Activated CD8-positive, alpha-beta T cell treated with anti-CD3 and anti-CD28 coated beads, Interleukin-2, amount 10 ng/mL, durations not matched to agents 7 days and 5 days (primary cell): ENCODE measurements around the gene TMEM43. TPM values are rescaled to one million over a fixed set of nuclear protein-coding genes. Genes with fewer than 3 reads are reported as not detected.
"Not testable (repeated sequence)": the region's sequence is repeated elsewhere in the genome, so short reads cannot be mapped to it uniquely, and the experiment has no call there.

Source experiments
- ATAC-seq: fragments of 150-1000 bp; cut with Tn5 transposase; one replicate; pipeline ENCODE4 v1.10.0; 2021; ENCODE audit warnings: moderate library complexity
- CTCF ChIA-PET: fragments of 350-600 bp; sonication (Branson Sonifier 250); formaldehyde crosslinking; loops from one replicate; lab custom pipeline; 2021; ENCODE audit warnings: antibody characterized with exemption; lab: Charles Lee
- POLR2A ChIA-PET: fragments of 350-600 bp; sonication (Branson Sonifier 250); formaldehyde crosslinking; loops from one replicate; lab custom pipeline; 2021; ENCODE audit warnings: antibody characterized with exemption; lab: Charles Lee
- DNase-seq: peaks from one replicate; pipeline ENCODE4 v3.0.0-alpha.2; 2020
- H3K27ac Mint-ChIP-seq: one replicate; pipeline ENCODE4 v1.8.0; 2021; ENCODE audit warnings: mild to moderate bottlenecking, mixed read lengths
- H3K27me3 Mint-ChIP-seq: one replicate; pipeline ENCODE4 v1.8.0; 2021; ENCODE audit warnings: low read depth, mixed read lengths
- H3K36me3 Mint-ChIP-seq: one replicate; pipeline ENCODE4 v1.8.0; 2021; ENCODE audit warnings: low read depth, mixed read lengths
- H3K4me1 Mint-ChIP-seq: one replicate; pipeline ENCODE4 v1.8.0; 2021; ENCODE audit warnings: low read depth, mixed read lengths
- H3K4me3 Mint-ChIP-seq: one replicate; pipeline ENCODE4 v1.8.0; 2021; ENCODE audit warnings: mild to moderate bottlenecking, mixed read lengths
- H3K9me3 Mint-ChIP-seq: one replicate; pipeline ENCODE4 v1.8.0; 2022; ENCODE audit warnings: mixed read lengths; ENCODE audit not compliant: insufficient read depth
- total RNA-seq, 2 experiments: library from RNA; stranded (reverse); gene quantifications; one replicate each; pipeline ENCODE4 v1.2.3, GENCODE V29; 2021

The TMEM43 gene, protein sequence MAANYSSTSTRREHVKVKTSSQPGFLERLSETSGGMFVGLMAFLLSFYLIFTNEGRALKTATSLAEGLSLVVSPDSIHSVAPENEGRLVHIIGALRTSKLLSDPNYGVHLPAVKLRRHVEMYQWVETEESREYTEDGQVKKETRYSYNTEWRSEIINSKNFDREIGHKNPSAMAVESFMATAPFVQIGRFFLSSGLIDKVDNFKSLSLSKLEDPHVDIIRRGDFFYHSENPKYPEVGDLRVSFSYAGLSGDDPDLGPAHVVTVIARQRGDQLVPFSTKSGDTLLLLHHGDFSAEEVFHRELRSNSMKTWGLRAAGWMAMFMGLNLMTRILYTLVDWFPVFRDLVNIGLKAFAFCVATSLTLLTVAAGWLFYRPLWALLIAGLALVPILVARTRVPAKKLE
- total RNA-seq = 10 to 100 TPM; 27.9 to 28.8 TPM

DNA sequence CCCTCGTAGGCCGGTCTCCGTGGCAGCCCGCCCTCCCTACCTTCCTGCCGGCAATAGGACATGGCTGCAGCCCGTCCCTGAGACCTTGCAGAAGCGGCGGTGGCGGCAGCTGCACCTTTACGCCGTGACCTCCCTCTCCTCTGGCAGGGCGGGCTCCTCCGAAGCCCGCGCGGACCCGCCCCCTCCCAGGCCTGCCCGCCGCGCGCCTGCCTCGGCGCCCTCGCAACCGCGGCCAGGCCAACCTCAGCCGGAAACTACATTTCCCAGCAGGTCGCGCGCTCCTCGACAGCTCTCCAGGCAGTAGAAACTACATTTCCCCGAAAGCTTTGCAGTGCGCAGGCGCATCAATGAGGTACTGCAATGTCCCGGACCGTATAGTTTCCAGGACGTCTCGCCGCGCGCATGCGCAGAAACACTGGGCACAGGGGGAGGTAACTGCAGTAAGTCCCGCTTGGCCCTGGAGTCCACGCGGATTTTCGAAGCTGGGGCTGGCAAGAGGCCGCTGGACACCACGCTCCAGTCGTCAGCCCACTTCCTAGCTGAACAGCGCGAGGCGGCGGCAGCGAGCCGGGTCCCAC is at the start of gene TMEM43, which contains the start of gene CHCHD4:
Gene TMEM43 (plus strand): TSS at position 438 of the 578 bp plus-strand sequence. CDS start 142 bp downstream, outside the sequence.
Gene CHCHD4 (minus strand): TSS at position 256 of the 578 bp plus-strand sequence. CDS start 194 bp downstream, at position 62.
- POLR2A ChIA-PET = interaction anchor here (1.0 to 4.1 kb wide), 10 partner anchors 9 to 306 kb away, joined by 3 to 60 read pairs (median 6); partner anchors contain the start of genes LSM3, SLC6A6 and XPC
- no peaks in the 10 kb centered on the region for H3K27me3 Mint-ChIP-seq
- H3K27ac Mint-ChIP-seq = peak within 1 kb of the TSS; percentile 90
- peak within 1 kb of the TSS; percentile 93 for H3K4me3 Mint-ChIP-seq
- no peaks in the 10 kb centered on the region for H3K9me3 Mint-ChIP-seq
- H3K4me1 Mint-ChIP-seq = peaks cover 61% of the 10 kb centered on the region
- ATAC-seq (peak; percentile 90), DNase-seq (peak; percentile 99)
- H3K36me3 Mint-ChIP-seq = peaks cover 47% of the 10 kb centered on the region
- CTCF ChIA-PET = interaction anchor here (0.8 to 3.0 kb wide), 9 partner anchors 10 to 234 kb away, joined by 4 to 20 read pairs (median 7); partner anchors contain the start of genes LSM3 and XPC

DNA sequence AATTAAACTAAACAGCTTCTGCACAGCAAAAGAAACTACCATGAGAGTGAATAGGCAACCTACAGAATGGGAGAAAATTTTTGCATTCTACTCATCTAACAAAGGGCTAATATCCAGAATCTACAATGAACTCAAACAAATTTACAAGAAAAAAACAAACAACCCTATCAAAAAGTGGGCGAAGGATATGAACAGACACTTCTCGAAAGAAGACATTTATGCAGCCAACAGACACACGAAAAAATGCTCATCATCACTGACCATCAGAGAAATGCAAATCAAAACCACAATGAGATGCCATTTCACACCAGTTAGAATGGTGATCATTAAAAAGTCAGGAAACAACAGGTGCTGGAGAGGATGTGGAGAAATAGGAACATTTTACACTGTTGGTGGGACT is 49.6 kb upstream of the TMEM43 start:
- ATAC-seq, H3K4me1 Mint-ChIP-seq, POLR2A ChIA-PET, H3K36me3 Mint-ChIP-seq, H3K27me3 Mint-ChIP-seq, H3K9me3 Mint-ChIP-seq, CTCF ChIA-PET, H3K27ac Mint-ChIP-seq, H3K4me3 Mint-ChIP-seq, DNase-seq: not testable (repeated sequence)

DNA sequence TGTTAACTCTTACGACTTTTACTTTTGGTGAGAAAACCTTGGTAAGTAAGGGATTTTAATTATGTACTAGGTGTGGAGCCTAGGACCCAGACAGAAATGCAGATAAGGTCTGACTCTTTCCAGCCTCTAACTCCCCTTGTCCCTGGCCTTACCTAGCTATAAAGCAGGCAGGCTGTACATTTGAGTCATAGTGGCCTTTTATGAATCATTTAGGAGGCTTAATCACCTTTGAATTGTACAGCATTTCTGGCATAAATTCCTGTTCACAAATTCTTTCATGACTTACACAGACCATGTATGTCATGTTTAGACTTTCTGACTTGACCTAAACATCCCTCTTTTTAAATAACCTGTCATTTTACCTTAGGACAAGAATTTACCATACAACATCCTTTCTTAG is 47.5 kb upstream of the TMEM43 start:
- no peak overlapping the region for H3K27ac Mint-ChIP-seq
- H3K4me1 Mint-ChIP-seq = peaks cover 3% of the 10 kb centered on the region
- ChIA-PET CTCF (no interaction called here), POLR2A (no interaction called here)
- ATAC-seq = no peak
- peaks cover 12% of the 10 kb centered on the region for H3K9me3 Mint-ChIP-seq
- no peaks in the 10 kb centered on the region for H3K36me3 Mint-ChIP-seq
- H3K4me3 Mint-ChIP-seq = no peak overlapping the region
- H3K27me3 Mint-ChIP-seq = no peaks in the 10 kb centered on the region
- no peak for DNase-seq

DNA sequence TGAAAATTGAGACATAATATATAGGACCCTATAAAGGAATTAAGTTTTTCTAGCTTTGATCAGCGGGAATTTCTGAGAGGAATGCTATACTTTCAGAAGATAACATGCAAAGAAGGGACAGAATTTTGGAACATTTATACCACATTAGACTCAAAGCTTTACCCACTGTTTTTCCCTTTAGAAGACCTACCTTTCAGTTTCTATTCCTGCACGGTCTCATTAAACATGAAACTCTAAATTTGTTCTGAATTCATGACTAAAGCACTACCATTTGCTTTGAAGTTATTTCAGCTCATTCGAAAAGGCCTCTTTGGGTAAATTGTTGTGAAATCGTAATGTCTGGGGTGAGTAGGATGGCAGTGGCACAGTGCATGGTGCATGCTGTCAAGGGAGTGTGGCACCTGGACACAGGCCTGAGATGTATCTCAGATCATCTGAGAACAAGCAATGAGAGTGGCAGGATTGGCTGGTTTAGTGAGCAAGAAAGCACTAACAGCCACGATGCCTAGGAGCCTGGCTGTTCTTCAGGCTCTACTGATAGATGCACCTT is 42.7 kb upstream of the TMEM43 start:
- DNase-seq (no peak), ATAC-seq (no peak)
- no peaks in the 10 kb centered on the region for H3K36me3 Mint-ChIP-seq
- peaks cover 4% of the 10 kb centered on the region for H3K27me3 Mint-ChIP-seq
- no peak overlapping the region for H3K27ac Mint-ChIP-seq
- ChIA-PET CTCF (interaction anchor here (0.7 to 0.9 kb wide), 2 partner anchors 37 to 121 kb away, joined by 3 read pairs; no protein-coding TSS in a partner anchor), POLR2A (no interaction called here)
- H3K4me1 Mint-ChIP-seq = peaks cover 6% of the 10 kb centered on the region
- H3K9me3 Mint-ChIP-seq = peaks cover 12% of the 10 kb centered on the region
- H3K4me3 Mint-ChIP-seq = no peak overlapping the region

DNA sequence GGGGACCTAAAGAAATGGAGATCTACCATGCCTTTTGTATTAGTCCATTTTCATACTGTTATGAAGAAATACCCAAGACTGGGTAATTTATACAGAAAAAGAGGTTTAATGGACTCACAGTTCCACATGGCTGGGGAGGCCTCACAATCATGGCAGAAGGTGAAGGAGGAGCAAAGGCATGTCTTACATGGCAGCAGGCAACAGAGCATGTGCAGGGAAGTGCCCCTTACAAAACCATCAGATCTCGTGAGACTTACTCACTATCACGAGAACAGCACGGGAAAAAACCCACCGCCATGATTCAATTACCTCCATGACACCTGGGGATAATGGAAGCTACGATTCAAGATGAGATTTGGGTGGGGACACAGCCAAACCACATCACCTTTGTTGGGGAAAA is 37.4 kb upstream of the TMEM43 start:
- ATAC-seq, H3K4me3 Mint-ChIP-seq, H3K36me3 Mint-ChIP-seq, POLR2A ChIA-PET, H3K4me1 Mint-ChIP-seq, CTCF ChIA-PET, H3K27ac Mint-ChIP-seq, DNase-seq: not testable (repeated sequence)
- Mint-ChIP-seq H3K9me3 (peaks cover 11% of the 10 kb centered on the region), H3K27me3 (peaks cover 15% of the 10 kb centered on the region)

DNA sequence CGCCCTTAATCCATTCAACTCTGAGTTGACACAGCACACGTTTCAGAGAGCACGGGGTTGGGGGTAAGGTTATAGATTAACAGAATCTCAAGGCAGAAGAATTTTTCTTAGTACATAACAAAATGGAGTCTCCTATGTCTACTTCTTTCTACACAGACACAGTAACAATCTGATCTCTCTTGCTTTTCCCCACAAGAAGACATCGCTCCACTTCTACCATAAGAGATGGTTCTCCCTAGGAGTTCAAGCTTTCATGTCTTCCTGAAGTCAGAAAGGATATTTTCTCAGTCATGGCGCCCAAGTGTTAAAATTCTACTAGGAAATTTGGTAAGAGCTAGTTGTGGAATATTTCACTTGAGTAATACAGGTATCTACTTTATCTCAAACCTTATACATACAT is 32.9 kb upstream of the TMEM43 start:
- DNase-seq, H3K36me3 Mint-ChIP-seq, H3K4me3 Mint-ChIP-seq, H3K4me1 Mint-ChIP-seq, POLR2A ChIA-PET, ATAC-seq, CTCF ChIA-PET, H3K27ac Mint-ChIP-seq: not testable (repeated sequence)
- peaks cover 11% of the 10 kb centered on the region for H3K9me3 Mint-ChIP-seq
- H3K27me3 Mint-ChIP-seq = peaks cover 21% of the 10 kb centered on the region

DNA sequence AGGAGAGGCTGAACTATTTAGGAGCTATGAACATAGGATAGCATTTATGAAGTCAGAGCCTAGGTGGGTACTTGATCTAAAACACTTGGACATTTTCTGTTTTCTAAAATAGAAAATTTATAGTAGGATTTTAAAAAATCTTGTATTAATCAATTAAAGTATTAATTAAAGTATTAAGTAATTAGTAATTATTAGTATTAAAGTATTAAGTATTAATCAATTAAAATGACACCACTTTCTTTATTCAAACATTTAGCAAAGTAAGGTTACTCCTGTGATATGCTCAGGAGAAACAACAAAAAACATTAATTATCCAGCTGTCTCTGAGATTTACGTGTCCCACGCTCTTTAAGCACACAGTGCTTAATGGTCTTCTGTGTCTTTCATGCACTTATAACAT is 32.4 kb upstream of the TMEM43 start:
- Mint-ChIP-seq H3K9me3 (peaks cover 11% of the 10 kb centered on the region), H3K27ac (no peak overlapping the region), H3K4me1 (no peaks in the 10 kb centered on the region), H3K27me3 (peaks cover 23% of the 10 kb centered on the region), H3K4me3 (no peak overlapping the region), H3K36me3 (no peaks in the 10 kb centered on the region)
- ChIA-PET POLR2A (no interaction called here), CTCF (no interaction called here)
- DNase-seq = no peak
- ATAC-seq = no peak

DNA sequence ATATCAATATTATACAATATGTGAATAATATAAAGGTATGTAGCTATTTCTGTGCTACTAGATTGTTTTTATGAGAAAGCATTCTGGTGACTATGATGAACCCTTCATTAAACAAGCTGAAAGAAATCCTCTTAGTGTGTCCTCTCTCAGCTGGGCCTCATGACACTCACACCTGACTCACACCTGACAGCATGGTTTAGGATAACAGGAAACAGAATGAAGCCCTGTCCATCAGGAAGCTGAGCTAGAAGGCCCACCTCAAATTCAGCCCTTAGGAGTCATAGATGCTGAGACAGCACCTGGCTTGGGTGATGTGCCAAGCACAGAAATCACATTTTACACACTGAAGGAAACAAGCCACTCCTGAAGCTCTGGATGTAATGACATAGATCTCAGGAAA is 31.0 kb upstream of the TMEM43 start:
- Mint-ChIP-seq H3K27me3 (peaks cover 26% of the 10 kb centered on the region), H3K4me3 (no peak overlapping the region), H3K36me3 (no peaks in the 10 kb centered on the region), H3K27ac (no peak overlapping the region), H3K4me1 (no peaks in the 10 kb centered on the region), H3K9me3 (peaks cover under 1% of the 10 kb centered on the region)
- ChIA-PET CTCF (no interaction called here), POLR2A (no interaction called here)
- ATAC-seq (no peak), DNase-seq (no peak)

DNA sequence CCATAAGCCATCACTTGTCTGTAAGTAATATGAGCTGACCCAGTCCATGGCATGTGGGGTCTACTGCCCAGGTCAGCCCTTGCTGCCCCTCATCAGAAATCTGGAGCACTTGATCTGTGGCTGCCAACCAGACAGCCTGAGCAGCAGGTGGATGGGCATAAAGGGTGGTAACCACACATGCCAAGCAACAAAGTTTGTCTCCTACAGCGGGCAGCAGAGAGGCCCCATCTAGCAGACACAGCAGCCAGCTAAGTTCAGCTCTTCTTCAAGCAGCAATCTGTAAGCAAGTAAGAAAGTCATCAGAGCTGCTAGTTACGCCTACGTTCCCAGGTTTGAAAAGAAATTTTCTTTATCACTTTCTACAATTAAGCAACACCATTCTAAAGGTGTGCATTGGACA is 28.1 kb upstream of the TMEM43 start:
- ChIA-PET POLR2A (interaction anchor here (0.6 kb wide), 1 partner anchor 344 kb away, joined by 4 read pairs; no protein-coding TSS in a partner anchor), CTCF (interaction anchor here (1.2 kb wide), 1 partner anchor 18 kb away, joined by 5 read pairs; no protein-coding TSS in a partner anchor)
- no peak for ATAC-seq
- Mint-ChIP-seq H3K4me3 (no peak overlapping the region), H3K4me1 (no peaks in the 10 kb centered on the region), H3K9me3 (no peaks in the 10 kb centered on the region), H3K27me3 (peaks cover 21% of the 10 kb centered on the region), H3K27ac (no peak overlapping the region), H3K36me3 (no peaks in the 10 kb centered on the region)
- DNase-seq = no peak

DNA sequence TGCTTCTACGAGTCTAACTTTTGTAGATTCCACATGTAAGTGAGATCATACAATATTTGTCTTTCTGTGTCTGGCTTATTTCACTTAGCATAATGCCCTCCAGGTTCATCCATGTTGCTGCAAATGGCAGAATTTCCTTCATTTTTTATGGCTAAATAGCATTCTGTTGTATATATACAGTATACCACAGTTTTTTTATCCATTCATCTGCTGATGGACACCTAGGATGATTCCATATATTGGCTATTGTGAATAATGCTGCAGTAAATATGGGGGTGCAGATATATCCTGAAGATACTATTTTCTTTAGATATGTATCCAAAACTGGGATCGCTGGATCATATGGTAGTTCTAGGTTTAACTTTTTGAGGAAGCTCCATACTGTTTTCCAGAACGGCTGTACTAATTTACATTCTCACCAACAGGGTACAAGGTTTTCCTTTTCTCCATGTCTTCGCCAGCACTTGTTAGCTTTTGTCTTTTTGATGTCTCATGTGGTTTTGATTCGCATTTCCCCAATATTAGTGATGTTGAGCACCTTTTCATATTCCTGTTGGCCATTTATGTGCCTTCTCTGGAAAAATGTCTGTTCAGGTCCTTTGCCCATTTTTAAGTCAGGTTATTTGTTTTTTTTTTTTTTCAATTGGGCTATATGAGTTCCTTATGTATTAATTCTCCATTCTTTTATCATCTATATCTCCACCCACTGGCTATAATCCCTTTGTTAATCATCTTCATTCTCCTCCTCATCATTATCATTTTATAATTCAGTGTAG is 27.0 kb upstream of the TMEM43 start:
- H3K27ac Mint-ChIP-seq = no peak overlapping the region
- DNase-seq (no peak), ATAC-seq (no peak)
- POLR2A ChIA-PET = no interaction called here
- H3K27me3 Mint-ChIP-seq = peaks cover 28% of the 10 kb centered on the region
- no peaks in the 10 kb centered on the region for H3K36me3 Mint-ChIP-seq
- no peaks in the 10 kb centered on the region for H3K9me3 Mint-ChIP-seq
- CTCF ChIA-PET = interaction anchor here (1.2 kb wide), 1 partner anchor 17 kb away, joined by 5 read pairs; no protein-coding TSS in a partner anchor
- H3K4me1 Mint-ChIP-seq = no peaks in the 10 kb centered on the region
- no peak overlapping the region for H3K4me3 Mint-ChIP-seq

DNA sequence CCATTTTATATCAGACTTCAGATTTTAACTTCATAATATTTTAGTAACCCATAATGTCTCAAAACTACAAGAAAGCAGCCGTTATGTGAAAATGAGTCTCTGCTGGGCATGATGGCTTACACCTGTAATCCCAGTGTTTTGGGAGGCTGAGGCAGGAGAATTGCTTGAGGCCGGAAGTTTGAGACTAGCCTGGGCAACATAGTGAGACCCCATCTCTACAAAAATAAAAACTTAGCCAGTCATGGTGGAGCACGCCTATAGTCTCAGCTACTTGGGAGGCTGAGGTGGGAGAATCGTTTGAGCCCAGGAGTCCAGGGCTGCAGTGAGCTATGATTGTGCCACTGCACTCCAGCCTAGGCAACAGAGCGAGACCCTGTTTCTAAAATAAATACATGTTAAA is 15.0 kb upstream of the TMEM43 start:
- POLR2A ChIA-PET, ATAC-seq: not testable (repeated sequence)

More for the DNA sequence above, 15.0 kb upstream of the TMEM43 start:
- H3K36me3 Mint-ChIP-seq = peaks cover 32% of the 10 kb centered on the region
- H3K27me3 Mint-ChIP-seq, CTCF ChIA-PET, H3K9me3 Mint-ChIP-seq, H3K4me3 Mint-ChIP-seq, H3K4me1 Mint-ChIP-seq, H3K27ac Mint-ChIP-seq, DNase-seq: not testable (repeated sequence)
